ENCODE data around the gene TNFRSF14. TPM values are rescaled to one million over a fixed set of nuclear protein-coding genes. Genes with fewer than 3 reads are reported as not detected.

Gene TNFRSF14
- total and polyA plus RNA-seq, 2 of the 13 experiments (the other 11 are each of a cell fraction or from before 2014, with no cell fraction given), result 11.9 to 49.9 TPM

- TF ChIP-seq HNRNPLL (IDR thresholded peaks at IDR 0.05; ENCODE audit: low read depth, low read length, poor library complexity, severe bottlenecking), result peak; percentile 28
- no peak for TF ChIP-seq ZUFSP (CRISPR knock-in tag; IDR thresholded peaks at IDR 0.05; ENCODE audit: borderline replicate concordance)
- no peak for TF ChIP-seq ZFP36L2 (CRISPR knock-in tag; IDR thresholded peaks at IDR 0.05)
- no peak for TF ChIP-seq ZNF773 (CRISPR knock-in tag; IDR thresholded peaks at IDR 0.05; ENCODE audit: borderline replicate concordance)
- no peak; the same call in 1 of the 2 replicates for TF ChIP-seq ARID4A (CRISPR knock-in tag; IDR thresholded peaks at IDR 0.05; ENCODE audit: borderline replicate concordance)
- TF ChIP-seq SP140L (CRISPR knock-in tag; IDR thresholded peaks at IDR 0.05; ENCODE audit: borderline replicate concordance), result no peak
- TF ChIP-seq FLYWCH1 (CRISPR knock-in tag; IDR thresholded peaks at IDR 0.05), result no peak
- no peak for TF ChIP-seq SNAPC5 (CRISPR knock-in tag; IDR thresholded peaks at IDR 0.05; ENCODE audit: borderline replicate concordance)
- TF ChIP-seq POLR2G (IDR thresholded peaks at IDR 0.05; ENCODE audit: low read depth, low read length), result peak; percentile 38; the same call in 1 of the 2 replicates
- TF ChIP-seq HDAC1 (CRISPR knock-in tag; IDR thresholded peaks at IDR 0.05), result no peak
- no peak for TF ChIP-seq MAFG (CRISPR knock-in tag; IDR thresholded peaks at IDR 0.05)
- TF ChIP-seq LCORL (IDR thresholded peaks at IDR 0.05), result no peak
- TF ChIP-seq LCORL (CRISPR knock-in tag; IDR thresholded peaks at IDR 0.05), result no peak
- no peak for TF ChIP-seq SMAD3 (CRISPR knock-in tag; IDR thresholded peaks at IDR 0.05)
- TF ChIP-seq DZIP1 (CRISPR knock-in tag; IDR thresholded peaks at IDR 0.05), result no peak
- no peak for TF ChIP-seq ZBTB7A (CRISPR knock-in tag; IDR thresholded peaks at IDR 0.05)
- no peak for TF ChIP-seq ZBTB20 (CRISPR knock-in tag; IDR thresholded peaks at IDR 0.05; ENCODE audit: borderline replicate concordance, low read depth)
- TF ChIP-seq KDM5B (CRISPR knock-in tag; IDR thresholded peaks at IDR 0.05; ENCODE audit: borderline replicate concordance), result no peak
- 0 out of 2 replicates have a peak, but pooled peaks have one; percentile 60 for TF ChIP-seq HNRNPL (IDR thresholded peaks at IDR 0.05; ENCODE audit: low read depth, low read length)
- TF ChIP-seq PITX1 (CRISPR knock-in tag; IDR thresholded peaks at IDR 0.05), result no peak
- TF ChIP-seq ZNF660 (CRISPR knock-in tag; IDR thresholded peaks at IDR 0.05; ENCODE audit: borderline replicate concordance, low read depth), result no peak
These were observed 29.3 kb downstream of the TNFRSF14 start (continued) for GRCh38 chr1:2585318-2586092.

All from HepG2 (cell line).